GM23248 (cell line): Measurements from ENCODE around the gene FER1L5. TPM values are rescaled to one million over a fixed set of nuclear protein-coding genes. Genes with fewer than 3 reads are reported as not detected.

Source experiments
- DNase-seq: peaks from one replicate; pipeline ENCODE4 v3.0.0-alpha.2; 2015
- H2AFZ ChIP-seq: fragments of 200-600 bp; sonication (generic); 2 replicates; pipeline ENCODE4 v1.6.1; 2016; ENCODE audit warnings: antibody characterized with exemption
- H3F3A ChIP-seq: fragments of 200-600 bp; sonication (generic); 2 replicates; pipeline ENCODE4 v1.6.1; 2016; ENCODE audit warnings: mild to moderate bottlenecking, antibody characterized with exemption, mixed run types; ENCODE audit not compliant: insufficient read depth
- H3K27ac ChIP-seq: fragments of 200-600 bp; sonication (generic); 2 replicates; pipeline ENCODE4 v1.5.1; 2016; ENCODE audit warnings: mild to moderate bottlenecking
- H3K27me3 ChIP-seq: fragments of 200-600 bp; sonication (generic); replicated peaks from 2 replicates; pipeline ENCODE4 v1.6.1; 2016; ENCODE audit warnings: mild to moderate bottlenecking; ENCODE audit not compliant: insufficient read depth
- H3K36me3 ChIP-seq: fragments of 200-600 bp; sonication (generic); 2 replicates; pipeline ENCODE4 v1.6.1; 2016; ENCODE audit warnings: low read depth, mild to moderate bottlenecking
- H3K4me1 ChIP-seq: fragments of 200-600 bp; sonication (generic); 2 replicates; pipeline ENCODE4 v1.6.1; 2016; ENCODE audit warnings: mild to moderate bottlenecking; ENCODE audit not compliant: insufficient read depth
- H3K4me2 ChIP-seq: fragments of 200-600 bp; sonication (generic); one replicate; pipeline ENCODE4 v1.6.1; 2016; ENCODE audit warnings: mild to moderate bottlenecking; ENCODE audit not compliant: unreplicated experiment
- H3K4me3 ChIP-seq: fragments of 200-600 bp; sonication (generic); 2 replicates; pipeline ENCODE4 v1.5.1; 2016; ENCODE audit warnings: mild to moderate bottlenecking
- H3K79me2 ChIP-seq: fragments of 200-600 bp; sonication (generic); 2 replicates; pipeline ENCODE4 v1.6.1; 2016; ENCODE audit warnings: mild to moderate bottlenecking; ENCODE audit not compliant: insufficient read depth
- H3K9ac ChIP-seq: fragments of 200-600 bp; sonication (generic); 2 replicates; pipeline ENCODE4 v1.6.1; 2016; ENCODE audit warnings: mild to moderate bottlenecking
- H3K9me2 ChIP-seq: fragments of 200-600 bp; sonication (generic); 2 replicates; pipeline ENCODE4 v1.6.1; 2016; ENCODE audit warnings: mixed run types, mild to moderate bottlenecking, moderate library complexity; ENCODE audit not compliant: insufficient read depth
- H3K9me3 ChIP-seq: fragments of 200-600 bp; sonication (generic); one replicate; pipeline ENCODE4 v1.6.1; 2017; ENCODE audit warnings: low read depth
- H4K20me1 ChIP-seq: fragments of 200-600 bp; sonication (generic); 2 replicates; pipeline ENCODE4 v1.6.0; 2016; ENCODE audit not compliant: insufficient read depth
- EZH2 ChIP-seq: fragments of 200-600 bp; sonication (generic); IDR thresholded peaks from 2 replicates; pipeline ENCODE4 v1.6.1; 2018; ENCODE audit warnings: antibody characterized with exemption, mild to moderate bottlenecking; ENCODE audit not compliant: insufficient read depth, poor library complexity, severe bottlenecking
- EZH2phosphoT487 ChIP-seq: fragments of 200-600 bp; sonication (generic); IDR thresholded peaks from 2 replicates; pipeline ENCODE4 v1.6.1; 2018; ENCODE audit warnings: antibody characterized with exemption, moderate library complexity, mild to moderate bottlenecking, low read depth; ENCODE audit not compliant: insufficient read depth
- WGBS, 2 experiments: methylation state at CpG; one replicate each; pipeline ENCODE4 v1.1.6; 2015 to 2017; ENCODE audit warnings: low lambda C conversion rate in 2 of 2, low coverage in 1 of 2; ENCODE audit errors: missing lambda C conversion rate in 2 of 2; 5-methylcytosine and 5-hydroxymethylcytosine counted together
- in situ Hi-C: fragments of 300-500 bp; cut with MboI; formaldehyde crosslinking; loops from 2 replicates; pipeline ENCODE4 v1.15.0; 2020
- polyA plus RNA-seq: library from polyadenylated mRNA; unstranded; fragments of >200 nt; fragmentation: Nextera tagmentation; extraction: Ambion mirVana; gene quantifications from 2 replicates; pipeline ENCODE4 v1.2.1, GENCODE V29; 2016
- total RNA-seq: library from RNA; depleted of rRNA; stranded (reverse); fragments of >200 nt; shearing (Covaris generic); gene quantifications from 2 replicates; pipeline ENCODE4 v1.2.3, GENCODE V29; 2014

The FER1L5 gene
- total and polyA plus RNA-seq, 2 experiments from 2014 or later, result under 0.01 to 0.08 TPM

- TF ChIP-seq EZH2phosphoT487 (no peak), EZH2 (no peak)
- no peak overlapping the region for H3K27ac ChIP-seq
Measured at GRCh38 chr2:96715658-96716057, 73.1 kb downstream of the FER1L5 start.

GRCh38 chr2:96716388-96716787, 73.8 kb downstream of the FER1L5 start:
- Histone ChIP-seq H3K4me1 (no peaks in the 10 kb centered on the region), H3K36me3 (peaks cover 5% of the 10 kb centered on the region), H3F3A (no peaks in the 10 kb centered on the region), H3K27me3 (no peaks in the 10 kb centered on the region), H3K79me2 (no peaks in the 10 kb centered on the region), H3K27ac (no peak overlapping the region), H3K4me2 (no peak overlapping the region), H4K20me1 (no peaks in the 10 kb centered on the region), H3K9ac (no peak overlapping the region), H2AFZ (no peak overlapping the region), H3K9me3 (no peaks in the 10 kb centered on the region), H3K9me2 (no peaks in the 10 kb centered on the region), H3K4me3 (no peak overlapping the region)
- no peak for DNase-seq
- in situ Hi-C loops, result no loop called here
- TF ChIP-seq EZH2phosphoT487, result no peak
- no peak for TF ChIP-seq EZH2

More at GRCh38 chr2:96715658-96716057, 73.1 kb downstream of the FER1L5 start:
- Histone ChIP-seq H3K27me3 (no peaks in the 10 kb centered on the region), H3K4me2 (no peak overlapping the region), H3K9me3 (no peaks in the 10 kb centered on the region), H3K4me1 (no peaks in the 10 kb centered on the region), H3K36me3 (peaks cover 12% of the 10 kb centered on the region), H3K9ac (no peak overlapping the region), H2AFZ (no peak overlapping the region), H3F3A (no peaks in the 10 kb centered on the region), H3K9me2 (no peaks in the 10 kb centered on the region), H4K20me1 (no peaks in the 10 kb centered on the region), H3K4me3 (no peak overlapping the region), H3K79me2 (no peaks in the 10 kb centered on the region)
- in situ Hi-C loops, result no loop called here
- 92 to 95% methylated on average over 5 of the region's 5 CpGs for WGBS, 2 experiments
- DNase-seq, result no peak

GRCh38 chr2:96726131-96726530, 83.6 kb downstream of the FER1L5 start:
- no peaks in the 10 kb centered on the region for H3K79me2 ChIP-seq
- H3K4me1 ChIP-seq, result peaks cover 11% of the 10 kb centered on the region
- 97 to 98% methylated on average over 4 of the region's 4 CpGs for WGBS, 2 experiments
- in situ Hi-C loops, result no loop called here
- H3K27me3 ChIP-seq, result no peaks in the 10 kb centered on the region
- no peak for TF ChIP-seq EZH2
- no peaks in the 10 kb centered on the region for H4K20me1 ChIP-seq
- no peak overlapping the region for H2AFZ ChIP-seq
- H3K4me3 ChIP-seq, result no peak overlapping the region
- H3K9me3 ChIP-seq, result no peaks in the 10 kb centered on the region
- H3K9ac ChIP-seq, result no peak overlapping the region
- H3F3A ChIP-seq, result peaks cover 13% of the 10 kb centered on the region; the same call in 1 of the 2 replicates
- H3K4me2 ChIP-seq, result no peak overlapping the region
- H3K36me3 ChIP-seq, result peaks cover 9% of the 10 kb centered on the region; the same call in 1 of the 2 replicates
- H3K27ac ChIP-seq, result no peak overlapping the region
- no peaks in the 10 kb centered on the region for H3K9me2 ChIP-seq
- DNase-seq, result no peak

- no peak overlapping the region for H3K27ac ChIP-seq
- H3K4me3 ChIP-seq, result no peak overlapping the region
- no peaks in the 10 kb centered on the region for H3K79me2 ChIP-seq
- no peaks in the 10 kb centered on the region for H4K20me1 ChIP-seq
- no peak overlapping the region for H3K4me2 ChIP-seq
- no peak overlapping the region for H3K9ac ChIP-seq
- H3K9me2 ChIP-seq, result no peaks in the 10 kb centered on the region
- no peaks in the 10 kb centered on the region for H3K27me3 ChIP-seq
- no peak overlapping the region for H2AFZ ChIP-seq
- TF ChIP-seq EZH2phosphoT487, result no peak
- TF ChIP-seq EZH2, result no peak
- H3K36me3 ChIP-seq, result peaks cover 18% of the 10 kb centered on the region; the same call in 1 of the 2 replicates
- peak; percentile 18 for DNase-seq
- peaks cover 11% of the 10 kb centered on the region for H3K4me1 ChIP-seq
- peaks cover 16% of the 10 kb centered on the region; the same call in 1 of the 2 replicates for H3F3A ChIP-seq
- H3K9me3 ChIP-seq, result no peaks in the 10 kb centered on the region
- in situ Hi-C loops, result no loop called here
- 95 to 97% methylated on average over 5 of the region's 5 CpGs for WGBS, 2 experiments
Measured at GRCh38 chr2:96727431-96727830, 84.9 kb downstream of the FER1L5 start.

GRCh38 chr2:96729748-96730147, 87.2 kb downstream of the FER1L5 start:
- no peak for TF ChIP-seq EZH2phosphoT487
- TF ChIP-seq EZH2, result no peak
- DNase-seq, result peak; percentile 20
- no peak overlapping the region for H3K4me2 ChIP-seq
- 82 to 84% methylated on average over 7 of the region's 7 CpGs for WGBS, 2 experiments
- H3K27ac ChIP-seq, result peak overlapping the region; percentile 40
- H3F3A ChIP-seq, result peaks cover 16% of the 10 kb centered on the region; the same call in 1 of the 2 replicates
- no peaks in the 10 kb centered on the region for H3K9me3 ChIP-seq
- no peaks in the 10 kb centered on the region for H3K9me2 ChIP-seq
- H4K20me1 ChIP-seq, result no peaks in the 10 kb centered on the region
- no peak overlapping the region for H3K4me3 ChIP-seq
- H3K36me3 ChIP-seq, result peaks cover 39% of the 10 kb centered on the region
- no peaks in the 10 kb centered on the region for H3K79me2 ChIP-seq
- no peak overlapping the region for H3K9ac ChIP-seq
- no peaks in the 10 kb centered on the region for H3K27me3 ChIP-seq
- in situ Hi-C loops, result no loop called here
- peaks cover 11% of the 10 kb centered on the region for H3K4me1 ChIP-seq
- H2AFZ ChIP-seq, result no peak overlapping the region
